Heart right ventricle (tissue), 16 donors: ENCODE results near the gene BBS1. TPM values are rescaled to one million over a fixed set of nuclear protein-coding genes. Genes with fewer than 3 reads are reported as not detected.

Source experiments
- ATAC-seq, 8 donors: fragments of 200-7000 bp; cut with Tn5 transposase; one replicate each; pipeline ENCODE4 v1.9.1; 2020; ENCODE audit warnings: mild to moderate bottlenecking in 8 of 8, moderate library complexity in 8 of 8, moderate number of reproducible peaks in 1 of 8
- DNase-seq, 2 donors: peaks; one replicate each; pipeline ENCODE4 v3.0.0-alpha.2; 2020
- H3K27ac ChIP-seq, 10 donors: fragments of 200-600 bp; sonication (generic) in 2 of 10; one replicate each; pipeline versions ENCODE4 v1.5.0 to v1.8.0; 2020 to 2022; ENCODE audit warnings: mild to moderate bottlenecking in 3 of 10
- H3K27me3 ChIP-seq, 7 donors: fragments of 200-600 bp; one replicate each; pipeline ENCODE4 v1.8.0; 2021 to 2022; ENCODE audit warnings: mild to moderate bottlenecking in 2 of 7
- H3K36me3 ChIP-seq, 9 donors: fragments of 200-600 bp; sonication (generic) in 1 of 9; one replicate each; pipeline versions ENCODE4 v1.5.0 to v1.8.0; 2020 to 2022; ENCODE audit warnings: mild to moderate bottlenecking in 2 of 9
- H3K4me1 ChIP-seq, 9 donors: fragments of 200-600 bp; sonication (generic) in 1 of 9; one replicate each; pipeline versions ENCODE4 v1.5.0 to v1.8.0; 2020 to 2022; ENCODE audit warnings: mild to moderate bottlenecking in 4 of 9
- H3K4me3 ChIP-seq, 10 donors: fragments of 200-600 bp; sonication (generic) in 2 of 10; one replicate each; pipeline versions ENCODE4 v1.5.0 to v1.8.0; 2020 to 2022; ENCODE audit warnings: mild to moderate bottlenecking in 7 of 10, moderate library complexity in 2 of 10
- H3K9me3 ChIP-seq, 11 donors: fragments of 200-600 bp in 10 of 11; sonication (generic) in 2 of 11; one replicate each; pipeline versions ENCODE4 v1.5.0 to v1.8.0; 2013 to 2022; ENCODE audit warnings: mild to moderate bottlenecking in 2 of 11, control low read depth in 1 of 11, moderate library complexity in 1 of 11
- WGBS, 2 donors: extraction: QIAGEN DNeasy Blood & Tissue Kit; methylation state at CpG; one replicate each; pipeline ENCODE4 v1.1.7; 2013; ENCODE audit warnings: inconsistent platforms in 1 of 2; 5-methylcytosine and 5-hydroxymethylcytosine counted together
- intact Hi-C, 10 donors: fragments of 100-400 bp; cut with DNase I; formaldehyde crosslinking; loops; one replicate each; pipeline versions ENCODE4 v1.11.1 to v1.14.2; 2022
- polyA plus RNA-seq, 2 donors: library from polyadenylated mRNA; stranded (reverse); fragments of 200-250 nt; gene quantifications; one replicate each; pipeline ENCODE4 v1.2.3, GENCODE V29; 2013
- total RNA-seq, 10 donors: library from RNA; stranded (reverse); fragmentation: NEBNext Ultra II Directional in 3 of 10; extraction: Animal tissue kit (Norgen Biotek cat#: 25700) in 3 of 10; gene quantifications; one replicate each; pipeline versions ENCODE4 v1.2.1 to v1.2.4, GENCODE V29; 2021 to 2023
- TF ChIP-seq, protein P1 (sequence below), 9 donors: fragments of 200-600 bp; sonication (generic) in 2 of 9; IDR thresholded peaks; one replicate each; pipeline versions ENCODE4 v1.5.0 to v1.8.0; 2021 to 2022; ENCODE audit warnings: antibody characterized with exemption in 9 of 9, mild to moderate bottlenecking in 5 of 9, moderate library complexity in 1 of 9
- donor health status: Arrhythmogenic right ventricular cardiomyopathy.
- donor health status: ischemic (EF 13 %, LVEDD 7.1; RV severe dilation, severe dysfunction).
- donor health status: healthy with polysubstance abuse.
- donor health status: DM: no; HTN: yes; CAD: no.
- donor health status: DM: no; HTN: no; CAD: no.
- donor health status: ischemic (EF 25% LVEDD 6.9; RV normal size, moderate dysfunction).
- donor health status: ischemic (EF 25% LVEDD 5.7; RV mildly dilated, moderate dysfunction).
- donor health status: healthy.
- donor health status: DM: yes; HTN: yes; CAD: no.
- donor health status: Ischemic cardiomyopathy.
- donor health status: ischemic (EF 35%, LVEDD 5.7; RV mildly dilated, moderate dysfunction).
- donor health status: nonischemic (EF 11% LVEDD 7.7; RV severe dilation, severe dysfunction).
- donor health status: DM: yes; HTN: yes; CAD: no.
- donor health status: PGD.
- donor health status: ischemic (EF 29% LVEDD 5.4; RV normal size, mild dysfunction).
- donor health status: nonischemic (EF 23%, LVEDD 6.1; RV moderate dilation, normal function).

Gene BBS1
- total and polyA plus RNA-seq, 12 donors, result 9.6 to 23.9 (median 16.8) TPM

DNA sequence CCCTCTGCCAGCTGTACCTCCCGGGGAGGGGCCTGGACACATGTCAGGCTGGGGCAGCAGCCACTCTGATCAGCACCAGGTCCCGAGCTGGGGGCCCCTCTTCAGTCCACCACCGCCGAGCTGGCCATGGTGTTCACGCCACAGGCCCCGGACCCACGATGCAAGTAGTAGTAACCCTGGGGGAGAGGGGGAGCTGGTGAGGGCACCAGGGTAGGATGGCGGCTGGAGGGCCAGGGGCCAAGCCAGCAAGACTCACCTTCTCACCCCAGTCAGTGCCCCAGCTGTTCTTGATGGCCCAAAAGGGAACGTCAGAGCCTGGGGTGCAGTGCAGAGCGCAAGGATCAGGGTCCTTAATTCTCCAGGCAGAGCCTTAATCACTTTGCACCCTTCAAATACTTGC is 53.4 kb downstream of the BBS1 start:
- intact Hi-C loops, result no loop called here
- no peak for DNase-seq
- 90 to 91% methylated on average over 10 of the region's 10 CpGs for WGBS, 2 donors

DNA sequence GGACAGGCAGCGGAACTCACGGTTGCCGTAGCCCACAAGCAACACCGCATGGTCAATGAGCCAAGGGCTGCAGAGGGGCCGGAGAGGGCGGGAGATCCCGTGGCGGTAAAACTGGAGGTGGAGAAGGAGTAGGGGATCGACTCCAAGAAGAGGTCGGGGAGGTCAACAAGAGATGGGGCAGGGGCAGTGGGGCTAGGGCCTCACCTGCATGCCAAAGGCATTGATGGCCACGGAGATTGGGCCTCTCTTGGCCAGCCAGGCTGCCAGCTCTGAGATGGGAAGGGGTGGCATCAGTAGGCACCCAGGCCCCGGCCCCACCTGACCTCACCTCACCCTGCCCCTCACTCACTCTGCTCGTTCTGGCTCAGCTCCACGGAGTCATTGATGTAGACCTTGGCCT is 54.1 kb downstream of the BBS1 start:
- H3K36me3 ChIP-seq, result peaks cover 0 to 32% (median 0%) of the 10 kb centered on the region in 9 donors
- H3K4me1 ChIP-seq, result peaks cover 3 to 14% (median 13%) of the 10 kb centered on the region in 9 donors
- TF ChIP-seq, protein P1, sequence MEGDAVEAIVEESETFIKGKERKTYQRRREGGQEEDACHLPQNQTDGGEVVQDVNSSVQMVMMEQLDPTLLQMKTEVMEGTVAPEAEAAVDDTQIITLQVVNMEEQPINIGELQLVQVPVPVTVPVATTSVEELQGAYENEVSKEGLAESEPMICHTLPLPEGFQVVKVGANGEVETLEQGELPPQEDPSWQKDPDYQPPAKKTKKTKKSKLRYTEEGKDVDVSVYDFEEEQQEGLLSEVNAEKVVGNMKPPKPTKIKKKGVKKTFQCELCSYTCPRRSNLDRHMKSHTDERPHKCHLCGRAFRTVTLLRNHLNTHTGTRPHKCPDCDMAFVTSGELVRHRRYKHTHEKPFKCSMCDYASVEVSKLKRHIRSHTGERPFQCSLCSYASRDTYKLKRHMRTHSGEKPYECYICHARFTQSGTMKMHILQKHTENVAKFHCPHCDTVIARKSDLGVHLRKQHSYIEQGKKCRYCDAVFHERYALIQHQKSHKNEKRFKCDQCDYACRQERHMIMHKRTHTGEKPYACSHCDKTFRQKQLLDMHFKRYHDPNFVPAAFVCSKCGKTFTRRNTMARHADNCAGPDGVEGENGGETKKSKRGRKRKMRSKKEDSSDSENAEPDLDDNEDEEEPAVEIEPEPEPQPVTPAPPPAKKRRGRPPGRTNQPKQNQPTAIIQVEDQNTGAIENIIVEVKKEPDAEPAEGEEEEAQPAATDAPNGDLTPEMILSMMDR (IDR thresholded peaks at IDR 0.05), result no peak
- WGBS, 2 donors, result 90 to 92% methylated on average over 14 of the region's 14 CpGs
- no peaks in the 10 kb centered on the region for H3K9me3 ChIP-seq
- intact Hi-C loops, result no loop called here
- H3K4me3 ChIP-seq, result no peak overlapping the region
- no peak for DNase-seq
- H3K27me3 ChIP-seq, result peaks cover 0 to 22% (median 0%) of the 10 kb centered on the region in 7 donors
- no peak overlapping the region for H3K27ac ChIP-seq
- ATAC-seq, result no peak

More for the DNA sequence above, 53.4 kb downstream of the BBS1 start:
- no peak overlapping the region for H3K27ac ChIP-seq
- no peaks in the 10 kb centered on the region for H3K9me3 ChIP-seq
- TF ChIP-seq, protein P1 (IDR thresholded peaks at IDR 0.05), result no peak
- no peak overlapping the region for H3K4me3 ChIP-seq
- ATAC-seq, result no peak
- peaks cover 0 to 22% (median 0%) of the 10 kb centered on the region in 7 donors for H3K27me3 ChIP-seq
- H3K4me1 ChIP-seq, result peaks cover 6 to 18% (median 15%) of the 10 kb centered on the region in 9 donors
- H3K36me3 ChIP-seq, result peaks cover 0 to 32% (median 0%) of the 10 kb centered on the region in 9 donors

DNA sequence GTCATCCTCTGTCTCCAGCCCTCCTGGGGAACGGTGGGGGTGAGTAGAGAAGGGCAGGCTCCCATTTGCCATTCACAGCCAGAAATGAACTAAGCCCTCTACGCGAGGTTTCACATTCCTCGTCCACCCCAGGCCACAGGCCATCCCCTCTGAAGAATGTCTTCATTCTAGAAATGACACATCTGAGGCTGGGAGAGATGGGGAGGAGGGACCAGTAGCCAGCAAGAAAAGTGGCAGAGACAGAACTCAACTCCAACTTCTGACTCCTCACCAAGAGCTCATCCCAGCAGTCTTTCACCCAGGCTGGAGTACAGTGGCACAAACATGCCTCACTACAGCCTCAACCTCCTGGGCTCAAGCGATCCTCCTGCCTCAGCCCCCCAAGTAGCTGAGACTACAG is 54.5 kb downstream of the BBS1 start:
- H3K27ac ChIP-seq, result no peak overlapping the region
- no peak overlapping the region for H3K4me3 ChIP-seq
- WGBS, 2 donors, result 85 to 89% methylated on average over 5 of the region's 5 CpGs
- peaks cover 0 to 32% (median 0%) of the 10 kb centered on the region in 9 donors for H3K36me3 ChIP-seq
- H3K4me1 ChIP-seq, result peaks cover 3 to 14% (median 13%) of the 10 kb centered on the region in 9 donors
- no peaks in the 10 kb centered on the region for H3K9me3 ChIP-seq
- intact Hi-C loops, result no loop called here
- DNase-seq (no peak), ATAC-seq (no peak)
- TF ChIP-seq, protein P1 (IDR thresholded peaks at IDR 0.05), result no peak
- H3K27me3 ChIP-seq, result peaks cover 0 to 22% (median 0%) of the 10 kb centered on the region in 7 donors

DNA sequence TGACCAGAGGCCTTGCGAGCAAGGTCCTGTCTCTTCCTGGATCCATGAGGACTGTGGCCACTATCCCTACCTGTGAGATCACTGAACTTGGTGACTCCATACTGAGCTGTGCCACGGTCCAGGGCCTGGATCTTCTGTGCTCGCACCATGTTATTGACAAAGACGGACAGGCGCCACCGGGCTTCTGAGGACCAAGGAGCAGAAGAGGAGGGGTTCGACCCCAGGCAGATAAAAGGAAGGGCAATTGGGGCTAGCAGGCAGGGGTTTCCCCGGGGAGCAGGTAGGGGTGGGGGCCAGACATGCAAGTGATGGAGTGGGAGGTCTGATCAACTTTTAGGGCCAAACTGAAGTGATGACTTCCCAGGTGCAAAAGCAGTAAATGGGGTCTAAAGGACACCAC is 55.8 kb downstream of the BBS1 start:
- TF ChIP-seq, protein P1 (IDR thresholded peaks at IDR 0.05), result no peak
- WGBS, 2 donors, result 93 to 96% methylated on average over 8 of the region's 8 CpGs
- peaks cover 3 to 14% (median 13%) of the 10 kb centered on the region in 9 donors for H3K4me1 ChIP-seq
- peaks cover 0 to 22% (median 0%) of the 10 kb centered on the region in 7 donors for H3K27me3 ChIP-seq
- intact Hi-C loops, result no loop called here
- peaks cover 0 to 32% (median 0%) of the 10 kb centered on the region in 9 donors for H3K36me3 ChIP-seq
- no peaks in the 10 kb centered on the region for H3K9me3 ChIP-seq
- no peak overlapping the region for H3K4me3 ChIP-seq
- no peak for ATAC-seq
- no peak for DNase-seq
- no peak overlapping the region for H3K27ac ChIP-seq
